Heart left ventricle (tissue), 16 donors: ENCODE results near the gene RAB36. TPM values are rescaled to one million over a fixed set of nuclear protein-coding genes. Genes with fewer than 3 reads are reported as not detected.
"Not testable (repeated sequence)": the region's sequence is repeated elsewhere in the genome, so short reads cannot be mapped to it uniquely, and the experiment has no call there.

ENCODE experiments used
- ATAC-seq, 4 donors: fragments of 200-7000 bp; cut with Tn5 transposase; one replicate each; pipeline ENCODE4 v1.9.1; 2020 to 2022; ENCODE audit warnings: moderate library complexity in 4 of 4, mild to moderate bottlenecking in 3 of 4, moderate number of reproducible peaks in 1 of 4
- DNase-seq, 5 donors: peaks; one replicate each; pipeline ENCODE4 v3.0.0-alpha.2; 2020
- H3K27ac ChIP-seq, 12 donors: fragments of 200-600 bp; sonication (generic) in 4 of 12; one replicate each; pipeline versions ENCODE4 v1.5.0 to v1.8.0; 2016 to 2022; ENCODE audit warnings: mild to moderate bottlenecking in 2 of 12
- H3K27me3 ChIP-seq, 9 donors: fragments of 200-600 bp; sonication (generic) in 2 of 9; one replicate each; pipeline versions ENCODE4 v1.5.1 to v1.8.0; 2016 to 2022; ENCODE audit warnings: mild to moderate bottlenecking in 3 of 9
- H3K36me3 ChIP-seq, 9 donors: fragments of 200-600 bp; sonication (generic) in 2 of 9; one replicate each; pipeline versions ENCODE4 v1.5.0 to v1.8.0; 2018 to 2022; ENCODE audit warnings: mild to moderate bottlenecking in 2 of 9
- H3K4me1 ChIP-seq, 12 donors: fragments of 200-600 bp; sonication (generic) in 4 of 12; one replicate each; pipeline versions ENCODE4 v1.5.0 to v1.8.0; 2016 to 2022; ENCODE audit warnings: mild to moderate bottlenecking in 3 of 12
- H3K4me3 ChIP-seq, 12 donors: fragments of 200-600 bp; sonication (generic) in 4 of 12; one replicate each; pipeline versions ENCODE4 v1.5.0 to v1.8.0; 2017 to 2022; ENCODE audit warnings: mild to moderate bottlenecking in 9 of 12, moderate library complexity in 4 of 12
- H3K9me3 ChIP-seq, 12 donors: fragments of 200-600 bp; sonication (generic) in 4 of 12; one replicate each; pipeline versions ENCODE4 v1.5.0 to v1.8.0; 2016 to 2022; ENCODE audit warnings: mild to moderate bottlenecking in 1 of 12
- POLR2A ChIP-seq, 2 donors: fragments of 450-650 bp; IDR thresholded peaks; one replicate each; pipeline ENCODE4 v1.6.1; 2017; ENCODE audit warnings: antibody characterized with exemption in 2 of 2, mild to moderate bottlenecking in 2 of 2, moderate library complexity in 2 of 2
- WGBS, 4 donors: extraction: QIAGEN DNeasy Blood & Tissue Kit in 2 of 4; methylation state at CpG; one replicate each; pipeline versions ENCODE4 v1.1.5 to v1.1.7; 2013 to 2018; 5-methylcytosine and 5-hydroxymethylcytosine counted together
- intact Hi-C, 10 donors: fragments of 100-400 bp; cut with DNase I; formaldehyde crosslinking; loops; one replicate each; pipeline versions ENCODE4 v1.11.1 to v1.14.2; 2022
- polyA plus RNA-seq, 2 donors: library from polyadenylated mRNA; stranded (reverse); fragments of 200-250 nt; gene quantifications; one replicate each; pipeline ENCODE4 v1.2.3, GENCODE V29; 2013
- total RNA-seq, 9 donors: library from RNA; depleted of rRNA in 2 of 9; stranded (reverse); fragments of >200 nt in 2 of 9; fragmentation: NEBNext Ultra II Directional in 3 of 9; extraction: Animal tissue kit (Norgen Biotek cat#: 25700) in 3 of 9; gene quantifications; one replicate each; pipeline versions ENCODE4 v1.1.0 to v1.2.4, GENCODE V29; 2016 to 2023
- TF ChIP-seq, protein P1 (sequence below), 12 donors: fragments of 200-600 bp; sonication (generic) in 4 of 12; IDR thresholded peaks; one replicate each; pipeline versions ENCODE4 v1.5.0 to v1.8.0; 2018 to 2022; ENCODE audit warnings: antibody characterized with exemption in 12 of 12, mild to moderate bottlenecking in 5 of 12
- donor health status: ischemic (EF 13 %, LVEDD 7.1; RV severe dilation, severe dysfunction).
- donor health status: healthy with polysubstance abuse.
- donor health status: DM: no; HTN: yes; CAD: no.
- donor health status: DM: no; HTN: no; CAD: no.
- donor health status: ischemic (EF 25% LVEDD 6.9; RV normal size, moderate dysfunction).
- donor health status: ischemic (EF 25% LVEDD 5.7; RV mildly dilated, moderate dysfunction).
- donor health status: healthy.
- donor health status: DM: yes; HTN: yes; CAD: no.
- donor health status: ischemic (EF 35%, LVEDD 5.7; RV mildly dilated, moderate dysfunction).
- donor health status: nonischemic (EF 11% LVEDD 7.7; RV severe dilation, severe dysfunction).
- donor health status: DM: yes; HTN: yes; CAD: no.
- donor health status: PGD.
- donor health status: ischemic (EF 29% LVEDD 5.4; RV normal size, mild dysfunction).
- donor health status: nonischemic (EF 23%, LVEDD 6.1; RV moderate dilation, normal function).

RAB36 gene
- total and polyA plus RNA-seq, 11 donors: 0.11 to 3.2 (median 0.54) TPM

GRCh38 chr22:23130697-23131096 lies 14.6 kb upstream of the RAB36 start:
- H3K4me3 ChIP-seq: no peak overlapping the region
- no peaks in the 10 kb centered on the region for H3K27me3 ChIP-seq
- no peak overlapping the region for H3K27ac ChIP-seq
- no peak for ATAC-seq
- intact Hi-C loops: no loop called here
- no peaks in the 10 kb centered on the region for H3K36me3 ChIP-seq
- TF ChIP-seq, protein P1, sequence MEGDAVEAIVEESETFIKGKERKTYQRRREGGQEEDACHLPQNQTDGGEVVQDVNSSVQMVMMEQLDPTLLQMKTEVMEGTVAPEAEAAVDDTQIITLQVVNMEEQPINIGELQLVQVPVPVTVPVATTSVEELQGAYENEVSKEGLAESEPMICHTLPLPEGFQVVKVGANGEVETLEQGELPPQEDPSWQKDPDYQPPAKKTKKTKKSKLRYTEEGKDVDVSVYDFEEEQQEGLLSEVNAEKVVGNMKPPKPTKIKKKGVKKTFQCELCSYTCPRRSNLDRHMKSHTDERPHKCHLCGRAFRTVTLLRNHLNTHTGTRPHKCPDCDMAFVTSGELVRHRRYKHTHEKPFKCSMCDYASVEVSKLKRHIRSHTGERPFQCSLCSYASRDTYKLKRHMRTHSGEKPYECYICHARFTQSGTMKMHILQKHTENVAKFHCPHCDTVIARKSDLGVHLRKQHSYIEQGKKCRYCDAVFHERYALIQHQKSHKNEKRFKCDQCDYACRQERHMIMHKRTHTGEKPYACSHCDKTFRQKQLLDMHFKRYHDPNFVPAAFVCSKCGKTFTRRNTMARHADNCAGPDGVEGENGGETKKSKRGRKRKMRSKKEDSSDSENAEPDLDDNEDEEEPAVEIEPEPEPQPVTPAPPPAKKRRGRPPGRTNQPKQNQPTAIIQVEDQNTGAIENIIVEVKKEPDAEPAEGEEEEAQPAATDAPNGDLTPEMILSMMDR (IDR thresholded peaks at IDR 0.05): no peak
- no peak for TF ChIP-seq POLR2A (IDR thresholded peaks at IDR 0.05)
- WGBS, 4 donors: 65 to 72% (median 68%) methylated on average over 3 of the region's 3 CpGs
- no peak for DNase-seq
- H3K4me1 ChIP-seq: peaks cover 0 to 10% (median 3%) of the 10 kb centered on the region in 12 donors
- no peaks in the 10 kb centered on the region for H3K9me3 ChIP-seq

DNA sequence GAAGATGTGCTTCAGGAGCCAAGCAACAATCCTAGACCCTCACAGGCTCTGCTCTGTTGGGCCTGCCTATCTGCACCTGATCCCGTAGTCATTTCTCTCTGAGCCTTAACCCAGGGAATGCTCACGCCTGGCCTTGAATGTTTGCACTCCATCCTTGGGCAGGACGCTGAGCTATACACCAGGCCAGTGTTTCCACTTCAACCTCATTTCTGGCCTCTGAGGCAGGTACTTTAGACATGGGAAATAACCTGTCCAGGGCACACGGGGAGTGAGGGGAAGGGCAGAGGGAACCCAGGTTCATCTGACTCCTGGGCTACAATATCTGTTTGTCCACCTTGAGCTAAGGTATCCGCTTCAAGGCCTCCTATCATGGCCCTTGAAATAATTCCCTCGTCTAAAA lies 13.3 kb upstream of the RAB36 start:
- H3K4me3 ChIP-seq: no peak overlapping the region
- DNase-seq (no peak), ATAC-seq (no peak)
- H3K9me3 ChIP-seq: no peaks in the 10 kb centered on the region
- H3K27me3 ChIP-seq: no peaks in the 10 kb centered on the region
- 80 to 92% (median 82%) methylated on average over 6 of the region's 6 CpGs for WGBS, 4 donors
- TF ChIP-seq, protein P1 (IDR thresholded peaks at IDR 0.05): no peak
- no peak for TF ChIP-seq POLR2A (IDR thresholded peaks at IDR 0.05)
- intact Hi-C loops: no loop called here
- peaks cover 0 to 10% (median 3%) of the 10 kb centered on the region in 12 donors for H3K4me1 ChIP-seq
- H3K36me3 ChIP-seq: no peaks in the 10 kb centered on the region
- H3K27ac ChIP-seq: no peak overlapping the region

GRCh38 chr22:23132376-23133091 lies 12.7 kb upstream of the RAB36 start:
- WGBS, 4 donors: 89 to 92% (median 90%) methylated on average over 10 of the region's 10 CpGs
- ATAC-seq (no peak), DNase-seq (no peak)
- Histone ChIP-seq H3K9me3 (no peaks in the 10 kb centered on the region), H3K27me3 (no peaks in the 10 kb centered on the region), H3K4me3 (no peak overlapping the region), H3K27ac (no peak overlapping the region), H3K4me1 (peaks cover 0 to 10% (median 4%) of the 10 kb centered on the region in 12 donors), H3K36me3 (no peaks in the 10 kb centered on the region)
- intact Hi-C loops: no loop called here
- TF ChIP-seq POLR2A (IDR thresholded peaks at IDR 0.05): no peak
- TF ChIP-seq, protein P1 (IDR thresholded peaks at IDR 0.05): no peak

GRCh38 chr22:23133922-23134321 lies 11.4 kb upstream of the RAB36 start:
- Histone ChIP-seq H3K27ac (no peak overlapping the region), H3K27me3 (no peaks in the 10 kb centered on the region), H3K4me3 (no peak overlapping the region), H3K4me1 (peaks cover 0 to 17% (median 5%) of the 10 kb centered on the region in 12 donors), H3K9me3 (no peaks in the 10 kb centered on the region), H3K36me3 (no peaks in the 10 kb centered on the region)
- intact Hi-C loops: no loop called here
- WGBS, 4 donors: 90 to 92% (median 91%) methylated on average over 10 of the region's 10 CpGs
- no peak for ATAC-seq
- no peak for DNase-seq
- no peak for TF ChIP-seq POLR2A (IDR thresholded peaks at IDR 0.05)
- TF ChIP-seq, protein P1 (IDR thresholded peaks at IDR 0.05): no peak

DNA sequence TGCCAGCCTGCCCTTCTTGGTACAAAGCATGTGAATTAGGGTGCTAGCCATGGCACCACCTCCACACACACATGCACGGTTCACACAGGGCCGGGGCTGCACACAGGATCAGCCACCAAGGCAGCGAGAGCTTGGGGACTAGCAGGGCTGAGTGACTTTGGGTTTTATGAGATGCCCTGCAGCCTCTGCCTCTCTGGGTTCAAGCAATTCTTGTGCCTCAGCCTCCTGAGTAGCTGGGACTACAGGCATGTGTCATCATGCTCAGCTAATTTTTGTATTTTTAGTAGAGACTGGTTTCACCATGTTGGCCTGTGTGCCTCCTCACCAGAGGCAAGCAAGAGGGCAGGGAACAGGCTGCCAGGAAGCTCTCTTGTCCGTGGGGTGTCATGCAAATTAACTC lies 8.3 kb upstream of the RAB36 start:
- H3K36me3 ChIP-seq, H3K9me3 ChIP-seq, H3K4me3 ChIP-seq, intact Hi-C loops, DNase-seq, ATAC-seq, H3K27me3 ChIP-seq: not testable (repeated sequence)
- Histone ChIP-seq H3K27ac (peak overlapping the region in 1 of 12 donors; percentile 61), H3K4me1 (peaks cover 0 to 24% (median 10%) of the 10 kb centered on the region in 12 donors)
- 80 to 88% (median 84%) methylated on average over 3 to 4 of the region's 4 CpGs for WGBS, 4 donors
